Measurements from ENCODE around the gene RNPEP. TPM values are rescaled to one million over a fixed set of nuclear protein-coding genes. Genes with fewer than 3 reads are reported as not detected.

RNPEP gene
- total RNA-seq, 1 donor from 2014 or later, result 79.3 TPM

DNA sequence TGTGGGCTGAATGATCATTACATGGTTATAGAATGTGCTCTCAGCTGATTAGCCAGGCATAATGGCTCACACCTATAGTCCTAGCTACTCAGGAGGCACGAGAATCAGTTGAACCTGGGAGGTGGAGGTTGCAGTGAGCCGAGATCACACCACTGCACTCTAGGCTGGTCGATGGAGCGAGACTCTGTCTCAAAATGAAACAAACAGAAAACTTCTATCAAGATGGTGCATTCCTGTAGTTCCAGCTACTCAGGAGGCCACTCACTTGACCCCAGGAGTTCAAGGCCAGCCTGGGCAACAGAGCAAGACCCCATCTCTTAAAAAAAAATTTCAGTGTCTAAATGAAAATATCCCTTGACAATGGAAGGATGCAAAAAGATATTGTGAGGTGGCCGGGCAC is 16.3 kb upstream of the RNPEP start:
- Mint-ChIP-seq H3K27ac (no peak overlapping the region), H3K27me3 (ENCODE audit: low read depth) (no peaks in the 10 kb centered on the region), H3K9me3 (no peaks in the 10 kb centered on the region), H3K4me1 (peaks cover 5% of the 10 kb centered on the region), H3K4me3 (no peak overlapping the region), H3K36me3 (peaks cover 44% of the 10 kb centered on the region)
- DNase-seq (ENCODE audit: low spot score in 2 of 2, unreplicated experiment in 2 of 2), result peak in 1 of 2 experiments; percentile 1
- TF ChIP-seq, protein P1, sequence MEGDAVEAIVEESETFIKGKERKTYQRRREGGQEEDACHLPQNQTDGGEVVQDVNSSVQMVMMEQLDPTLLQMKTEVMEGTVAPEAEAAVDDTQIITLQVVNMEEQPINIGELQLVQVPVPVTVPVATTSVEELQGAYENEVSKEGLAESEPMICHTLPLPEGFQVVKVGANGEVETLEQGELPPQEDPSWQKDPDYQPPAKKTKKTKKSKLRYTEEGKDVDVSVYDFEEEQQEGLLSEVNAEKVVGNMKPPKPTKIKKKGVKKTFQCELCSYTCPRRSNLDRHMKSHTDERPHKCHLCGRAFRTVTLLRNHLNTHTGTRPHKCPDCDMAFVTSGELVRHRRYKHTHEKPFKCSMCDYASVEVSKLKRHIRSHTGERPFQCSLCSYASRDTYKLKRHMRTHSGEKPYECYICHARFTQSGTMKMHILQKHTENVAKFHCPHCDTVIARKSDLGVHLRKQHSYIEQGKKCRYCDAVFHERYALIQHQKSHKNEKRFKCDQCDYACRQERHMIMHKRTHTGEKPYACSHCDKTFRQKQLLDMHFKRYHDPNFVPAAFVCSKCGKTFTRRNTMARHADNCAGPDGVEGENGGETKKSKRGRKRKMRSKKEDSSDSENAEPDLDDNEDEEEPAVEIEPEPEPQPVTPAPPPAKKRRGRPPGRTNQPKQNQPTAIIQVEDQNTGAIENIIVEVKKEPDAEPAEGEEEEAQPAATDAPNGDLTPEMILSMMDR (IDR thresholded peaks at IDR 0.05; ENCODE audit: unreplicated experiment), result no peak

GRCh38 chr1:201968202-201968925 is 14.1 kb upstream of the RNPEP start:
- Mint-ChIP-seq H3K27me3 (ENCODE audit: low read depth) (no peaks in the 10 kb centered on the region), H3K4me3 (no peak overlapping the region), H3K4me1 (peaks cover 5% of the 10 kb centered on the region), H3K9me3 (no peaks in the 10 kb centered on the region), H3K27ac (peak overlapping the region; percentile 87), H3K36me3 (peaks cover 36% of the 10 kb centered on the region)
- TF ChIP-seq, protein P1 (IDR thresholded peaks at IDR 0.05; ENCODE audit: unreplicated experiment), result no peak
- DNase-seq (ENCODE audit: low spot score in 2 of 2, unreplicated experiment in 2 of 2), result no peak

- Mint-ChIP-seq H3K27ac (no peak overlapping the region), H3K27me3 (ENCODE audit: low read depth) (no peaks in the 10 kb centered on the region), H3K4me1 (peaks cover 5% of the 10 kb centered on the region), H3K4me3 (no peak overlapping the region), H3K9me3 (no peaks in the 10 kb centered on the region), H3K36me3 (peaks cover 26% of the 10 kb centered on the region)
- no peak for DNase-seq (ENCODE audit: low spot score in 2 of 2, unreplicated experiment in 2 of 2)
- TF ChIP-seq, protein P1 (IDR thresholded peaks at IDR 0.05; ENCODE audit: unreplicated experiment), result no peak
These were observed 11.9 kb upstream of the RNPEP start for GRCh38 chr1:201970334-201971159.

DNA sequence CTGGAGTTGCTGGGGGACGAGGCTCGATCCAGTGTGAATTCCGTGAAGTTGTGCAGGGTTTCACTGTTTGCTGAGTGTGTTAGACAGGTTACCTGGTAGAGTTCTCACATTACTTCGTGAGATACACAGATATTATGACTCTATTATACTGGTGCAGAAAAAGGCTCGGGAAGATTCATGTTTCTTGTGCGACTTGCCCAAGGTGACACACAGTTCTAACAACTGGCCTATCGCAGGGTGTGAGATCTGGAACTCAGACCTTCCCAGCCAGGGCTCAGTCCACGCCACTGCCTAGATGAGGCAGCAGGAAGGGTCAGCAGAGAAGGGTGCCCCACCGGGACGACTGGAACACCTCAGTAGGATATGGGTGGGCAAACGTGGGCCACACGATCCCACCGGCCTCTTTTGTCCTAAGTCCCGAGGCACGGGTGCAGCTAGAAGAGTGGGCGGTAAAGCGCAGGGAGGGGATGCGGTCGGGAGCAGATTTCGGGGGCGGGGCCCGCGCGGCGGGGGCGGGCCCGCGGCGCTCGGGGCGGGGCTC is 296 bp upstream of the RNPEP start:
- DNase-seq (ENCODE audit: low spot score in 2 of 2, unreplicated experiment in 2 of 2), result no peak
- no peaks in the 10 kb centered on the region for H3K27me3 Mint-ChIP-seq (ENCODE audit: low read depth)
- peaks cover 41% of the 10 kb centered on the region for H3K4me1 Mint-ChIP-seq
- H3K36me3 Mint-ChIP-seq, result no peaks in the 10 kb centered on the region
- TF ChIP-seq, protein P1 (IDR thresholded peaks at IDR 0.05; ENCODE audit: unreplicated experiment), result no peak
- no peaks in the 10 kb centered on the region for H3K9me3 Mint-ChIP-seq
- H3K27ac Mint-ChIP-seq, result peak overlapping the region; percentile 98
- peak overlapping the region; percentile 94 for H3K4me3 Mint-ChIP-seq

DNA sequence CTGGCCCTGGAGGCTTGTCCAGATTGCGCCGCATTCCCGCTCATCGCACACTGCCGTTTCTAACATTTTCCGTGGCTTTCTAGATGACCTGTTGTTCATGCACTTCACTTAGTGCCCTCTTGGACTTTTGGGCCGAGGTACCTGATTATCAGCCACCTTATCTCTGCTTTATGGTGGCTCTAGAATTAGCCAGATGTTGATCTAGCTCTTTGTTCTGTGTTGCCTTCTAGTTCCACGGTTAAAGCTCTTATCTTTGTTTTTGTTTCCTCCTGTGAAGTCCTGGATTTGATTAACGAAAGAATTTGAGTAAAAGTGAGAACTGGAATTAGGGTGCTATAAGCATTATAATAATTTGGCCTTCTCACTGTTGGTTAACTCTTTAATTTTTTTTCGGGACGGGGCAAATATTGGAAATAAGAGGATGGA is 945 bp downstream of the RNPEP start:
- no peak for DNase-seq (ENCODE audit: low spot score in 2 of 2, unreplicated experiment in 2 of 2)
- no peaks in the 10 kb centered on the region for H3K36me3 Mint-ChIP-seq
- H3K27me3 Mint-ChIP-seq (ENCODE audit: low read depth), result no peaks in the 10 kb centered on the region
- peaks cover 42% of the 10 kb centered on the region for H3K4me1 Mint-ChIP-seq
- H3K9me3 Mint-ChIP-seq, result no peaks in the 10 kb centered on the region
- H3K27ac Mint-ChIP-seq, result peak overlapping the region; percentile 98
- TF ChIP-seq, protein P1 (IDR thresholded peaks at IDR 0.05; ENCODE audit: unreplicated experiment), result no peak
- peak overlapping the region; percentile 97 for H3K4me3 Mint-ChIP-seq
